ENCODE data around the gene KATNB1. TPM values are rescaled to one million over a fixed set of nuclear protein-coding genes. Genes with fewer than 3 reads are reported as not detected.

Gene KATNB1
- total RNA-seq, 4 donors from 2014 or later = 30.6 to 54.9 (median 41.1) TPM

GRCh38 chr16:57755726-57756423, 20.3 kb downstream of the KATNB1 start:
- DNase-seq (ENCODE audit: low spot score in 2 of 2) = no peak
- H3K4me3 ChIP-seq (ENCODE audit: low read depth, poor library complexity, severe bottlenecking) = no peak overlapping the region
- intact Hi-C loops (cut with DNase I; ENCODE audit: low total_unique reads) = loop anchor here (10.0 kb wide), 2 partner anchors 109 to 239 kb away; no protein-coding TSS in a partner anchor
- TF ChIP-seq POLR2A (IDR thresholded peaks at IDR 0.05) (no peak), CTCF (IDR thresholded peaks at IDR 0.05) (no peak)
- WGBS, 2 donors = 75 to 80% methylated on average over 17 to 18 of the region's 18 CpGs

GRCh38 chr16:57756424-57757325, 21.1 kb downstream of the KATNB1 start:
- intact Hi-C loops (cut with DNase I; ENCODE audit: low total_unique reads) = loop anchor here (10.0 kb wide), 2 partner anchors 108 to 238 kb away; no protein-coding TSS in a partner anchor
- no peak for DNase-seq (ENCODE audit: low spot score in 2 of 2)
- WGBS, 2 donors = 59 to 75% methylated on average over 7 to 9 of the region's 15 CpGs
- H3K4me3 ChIP-seq (ENCODE audit: low read depth, poor library complexity, severe bottlenecking) = no peak overlapping the region
- TF ChIP-seq POLR2A (IDR thresholded peaks at IDR 0.05) (no peak), CTCF (IDR thresholded peaks at IDR 0.05) (no peak)

- 61 to 62% methylated on average over 6 to 9 of the region's 11 CpGs for WGBS, 2 donors
- peak; percentile 83 to 98 for DNase-seq (ENCODE audit: low spot score in 2 of 2)
- TF ChIP-seq CTCF (IDR thresholded peaks at IDR 0.05) (peak in 1 of 3 donors; percentile 83), POLR2A (IDR thresholded peaks at IDR 0.05) (no peak)
- intact Hi-C loops (cut with DNase I; ENCODE audit: low total_unique reads) = loop anchor here (10.0 kb wide), 2 partner anchors 107 to 237 kb away; no protein-coding TSS in a partner anchor
- no peak overlapping the region for H3K4me3 ChIP-seq (ENCODE audit: low read depth, poor library complexity, severe bottlenecking)
Measured at GRCh38 chr16:57757326-57757786, 21.8 kb downstream of the KATNB1 start.

GRCh38 chr16:57757883-57758282, 22.3 kb downstream of the KATNB1 start:
- intact Hi-C loops (cut with DNase I; ENCODE audit: low total_unique reads) = loop anchor here (10.0 kb wide), 2 partner anchors 107 to 237 kb away; no protein-coding TSS in a partner anchor
- DNase-seq (ENCODE audit: low spot score in 2 of 2) = no peak
- TF ChIP-seq CTCF (IDR thresholded peaks at IDR 0.05) = no peak
- TF ChIP-seq POLR2A (IDR thresholded peaks at IDR 0.05) = no peak
- H3K4me3 ChIP-seq (ENCODE audit: low read depth, poor library complexity, severe bottlenecking) = no peak overlapping the region
- WGBS, 2 donors = 93% methylated on average over 7 of the region's 7 CpGs

- WGBS, 2 donors = 67 to 79% methylated on average over 26 to 32 of the region's 33 CpGs
- DNase-seq (ENCODE audit: low spot score in 2 of 2) = no peak
- H3K4me3 ChIP-seq (ENCODE audit: low read depth, poor library complexity, severe bottlenecking) = no peak overlapping the region
- TF ChIP-seq CTCF (IDR thresholded peaks at IDR 0.05) (no peak), POLR2A (IDR thresholded peaks at IDR 0.05) (no peak)
- intact Hi-C loops (cut with DNase I; ENCODE audit: low total_unique reads) = loop anchor here (10.0 kb wide), 2 partner anchors 106 to 236 kb away; no protein-coding TSS in a partner anchor
Measured at GRCh38 chr16:57758331-57759117, 23.0 kb downstream of the KATNB1 start.

Data from lower leg skin (tissue), 4 donors.